Erythroblast (primary cell): ENCODE data around the gene MAP1B.

Source experiments
- GATA1 ChIP-seq: IDR thresholded peaks from 2 replicates; pipeline ENCODE4 v1.6.1; 2011; ENCODE audit warnings: low read depth, mild to moderate bottlenecking, control low read depth, low read length, moderate library complexity
- POLR2A ChIP-seq: IDR thresholded peaks from 2 replicates; pipeline ENCODE4 v1.6.1; 2011; ENCODE audit warnings: mild to moderate bottlenecking, low read length

DNA sequence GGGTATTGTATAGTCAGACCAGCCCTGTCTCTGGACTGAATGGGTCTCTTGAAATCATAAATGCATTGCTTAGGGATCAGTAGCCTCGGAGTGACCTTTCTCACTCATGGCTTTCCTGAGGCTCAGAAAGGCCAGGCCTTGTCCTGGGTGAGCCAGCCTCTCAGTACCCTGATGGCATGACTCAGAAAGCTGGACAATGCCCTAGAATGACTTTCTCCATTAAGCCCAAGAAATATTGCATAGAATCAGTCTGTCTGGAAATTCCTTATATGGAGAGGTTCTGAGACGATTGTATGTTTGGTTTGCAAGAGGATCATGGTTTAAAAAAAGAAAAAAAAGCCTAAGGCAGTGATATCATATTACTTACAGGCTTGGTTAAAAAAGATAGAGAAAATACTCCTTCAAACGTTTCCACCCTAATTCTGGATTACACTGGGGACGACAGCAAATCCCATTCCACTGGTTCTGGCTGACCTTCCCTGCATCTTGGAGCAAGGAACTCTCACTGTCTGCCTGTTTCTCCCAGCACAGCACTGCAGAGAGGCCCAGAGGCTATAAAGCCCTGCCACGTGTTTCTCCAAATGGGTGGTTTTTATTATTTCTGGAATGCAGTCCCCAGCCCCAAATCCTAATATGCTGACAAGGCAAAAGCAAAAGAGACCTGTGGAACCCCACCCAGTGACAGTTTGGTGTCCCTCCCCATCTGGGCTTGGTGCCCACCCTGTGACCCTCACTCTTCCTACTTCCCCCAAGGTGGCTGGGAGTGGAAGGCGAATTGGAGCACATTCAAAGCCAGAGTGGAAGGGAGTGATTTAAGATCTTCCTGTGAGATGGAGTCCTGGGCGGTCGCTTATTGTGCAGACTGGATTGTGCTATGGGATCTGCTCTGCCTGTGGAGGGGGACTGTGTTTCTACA lies 34.4 kb downstream of the MAP1B start:
- TF ChIP-seq POLR2A (no peak), GATA1 (no peak)
